Measurements from ENCODE around the gene PSME1. TPM values are rescaled to one million over a fixed set of nuclear protein-coding genes. Genes with fewer than 3 reads are reported as not detected.

PSME1 gene
- total and polyA plus RNA-seq, 2 of the 13 experiments (the other 11 are each of a cell fraction or from before 2014, with no cell fraction given), result 159 to 608 TPM

DNA sequence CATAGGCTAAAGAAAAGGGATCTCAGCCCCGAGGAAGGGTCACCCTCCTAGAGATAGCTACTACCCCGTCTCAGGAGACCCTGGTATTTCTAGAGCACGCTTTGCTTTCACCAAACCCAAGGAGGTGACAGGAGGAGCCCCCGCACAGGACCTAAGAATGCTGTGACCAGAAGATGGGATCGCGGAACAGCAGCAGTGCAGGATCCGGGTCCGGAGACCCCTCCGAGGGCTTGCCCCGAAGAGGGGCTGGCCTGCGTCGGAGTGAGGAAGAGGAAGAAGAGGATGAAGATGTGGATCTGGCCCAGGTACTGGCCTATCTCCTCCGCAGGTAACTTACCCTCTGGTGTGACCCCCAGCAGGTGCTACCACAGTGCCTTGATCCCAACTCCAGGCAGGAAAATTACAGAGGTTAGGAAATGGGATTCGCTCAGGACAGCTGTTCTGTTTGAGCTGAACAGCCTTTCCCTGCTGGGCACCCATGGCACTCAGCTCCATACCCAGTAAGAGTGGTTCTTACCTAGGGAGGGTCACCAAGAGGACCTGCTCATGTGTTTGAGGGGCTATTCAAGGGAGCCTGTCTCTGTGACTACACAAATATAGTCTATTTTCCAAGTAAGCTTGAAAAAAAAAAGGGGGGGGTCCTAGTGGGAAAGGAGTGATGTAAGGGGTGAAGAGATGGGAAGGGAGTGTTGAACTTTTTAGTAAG is 20.4 kb upstream of the PSME1 start (continued):
- TF ChIP-seq, protein P1, sequence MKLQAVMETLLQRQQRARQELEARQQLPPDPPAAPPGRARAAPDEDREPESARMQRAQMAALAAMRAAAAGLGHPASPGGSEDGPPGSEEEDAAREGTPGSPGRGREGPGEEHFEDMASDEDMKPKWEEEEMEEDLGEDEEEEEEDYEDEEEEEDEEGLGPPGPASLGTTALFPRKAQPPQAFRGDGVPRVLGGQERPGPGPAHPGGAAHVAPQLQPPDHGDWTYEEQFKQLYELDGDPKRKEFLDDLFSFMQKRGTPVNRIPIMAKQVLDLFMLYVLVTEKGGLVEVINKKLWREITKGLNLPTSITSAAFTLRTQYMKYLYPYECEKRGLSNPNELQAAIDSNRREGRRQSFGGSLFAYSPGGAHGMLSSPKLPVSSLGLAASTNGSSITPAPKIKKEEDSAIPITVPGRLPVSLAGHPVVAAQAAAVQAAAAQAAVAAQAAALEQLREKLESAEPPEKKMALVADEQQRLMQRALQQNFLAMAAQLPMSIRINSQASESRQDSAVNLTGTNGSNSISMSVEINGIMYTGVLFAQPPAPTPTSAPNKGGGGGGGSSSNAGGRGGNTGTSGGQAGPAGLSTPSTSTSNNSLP (IDR thresholded peaks at IDR 0.05; ENCODE audit: low read depth, low read length), result no peak
- TF ChIP-seq KLF15 (CRISPR knock-in tag; IDR thresholded peaks at IDR 0.05; ENCODE audit: borderline replicate concordance), result no peak
- TF ChIP-seq ZFP41 (CRISPR knock-in tag; IDR thresholded peaks at IDR 0.05; ENCODE audit: borderline replicate concordance), result no peak
- no peak for TF ChIP-seq ZNF547 (CRISPR knock-in tag; IDR thresholded peaks at IDR 0.05)
- TF ChIP-seq JDP2 (CRISPR knock-in tag; IDR thresholded peaks at IDR 0.05; ENCODE audit: borderline replicate concordance), result no peak
- TF ChIP-seq, protein P2, sequence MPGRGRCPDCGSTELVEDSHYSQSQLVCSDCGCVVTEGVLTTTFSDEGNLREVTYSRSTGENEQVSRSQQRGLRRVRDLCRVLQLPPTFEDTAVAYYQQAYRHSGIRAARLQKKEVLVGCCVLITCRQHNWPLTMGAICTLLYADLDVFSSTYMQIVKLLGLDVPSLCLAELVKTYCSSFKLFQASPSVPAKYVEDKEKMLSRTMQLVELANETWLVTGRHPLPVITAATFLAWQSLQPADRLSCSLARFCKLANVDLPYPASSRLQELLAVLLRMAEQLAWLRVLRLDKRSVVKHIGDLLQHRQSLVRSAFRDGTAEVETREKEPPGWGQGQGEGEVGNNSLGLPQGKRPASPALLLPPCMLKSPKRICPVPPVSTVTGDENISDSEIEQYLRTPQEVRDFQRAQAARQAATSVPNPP (CRISPR knock-in tag; IDR thresholded peaks at IDR 0.05), result no peak; the same call in 1 of the 2 replicates
- TF ChIP-seq, protein P3, sequence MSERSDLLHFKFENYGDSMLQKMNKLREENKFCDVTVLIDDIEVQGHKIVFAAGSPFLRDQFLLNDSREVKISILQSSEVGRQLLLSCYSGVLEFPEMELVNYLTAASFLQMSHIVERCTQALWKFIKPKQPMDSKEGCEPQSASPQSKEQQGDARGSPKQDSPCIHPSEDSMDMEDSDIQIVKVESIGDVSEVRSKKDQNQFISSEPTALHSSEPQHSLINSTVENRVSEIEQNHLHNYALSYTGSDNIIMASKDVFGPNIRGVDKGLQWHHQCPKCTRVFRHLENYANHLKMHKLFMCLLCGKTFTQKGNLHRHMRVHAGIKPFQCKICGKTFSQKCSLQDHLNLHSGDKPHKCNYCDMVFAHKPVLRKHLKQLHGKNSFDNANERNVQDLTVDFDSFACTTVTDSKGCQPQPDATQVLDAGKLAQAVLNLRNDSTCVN (CRISPR knock-in tag; IDR thresholded peaks at IDR 0.05; ENCODE audit: borderline replicate concordance), result no peak; the same call in 1 of the 2 replicates
- TF ChIP-seq HNF4G (IDR thresholded peaks at IDR 0.05; ENCODE audit: borderline replicate concordance, low read depth, low read length), result no peak
- TF ChIP-seq HNF4G (CRISPR knock-in tag; IDR thresholded peaks at IDR 0.05; ENCODE audit: borderline replicate concordance, low read depth), result peak; percentile 71; the same call in 1 of the 2 replicates
- no peak for TF ChIP-seq KDM2A (CRISPR knock-in tag; IDR thresholded peaks at IDR 0.05; ENCODE audit: borderline replicate concordance, low read depth)
- 0 out of 2 replicates have a peak, but pooled peaks have one; percentile 35 for TF ChIP-seq ZC3H4 (CRISPR knock-in tag; IDR thresholded peaks at IDR 0.05; ENCODE audit: borderline replicate concordance)
- TF ChIP-seq, protein P4, sequence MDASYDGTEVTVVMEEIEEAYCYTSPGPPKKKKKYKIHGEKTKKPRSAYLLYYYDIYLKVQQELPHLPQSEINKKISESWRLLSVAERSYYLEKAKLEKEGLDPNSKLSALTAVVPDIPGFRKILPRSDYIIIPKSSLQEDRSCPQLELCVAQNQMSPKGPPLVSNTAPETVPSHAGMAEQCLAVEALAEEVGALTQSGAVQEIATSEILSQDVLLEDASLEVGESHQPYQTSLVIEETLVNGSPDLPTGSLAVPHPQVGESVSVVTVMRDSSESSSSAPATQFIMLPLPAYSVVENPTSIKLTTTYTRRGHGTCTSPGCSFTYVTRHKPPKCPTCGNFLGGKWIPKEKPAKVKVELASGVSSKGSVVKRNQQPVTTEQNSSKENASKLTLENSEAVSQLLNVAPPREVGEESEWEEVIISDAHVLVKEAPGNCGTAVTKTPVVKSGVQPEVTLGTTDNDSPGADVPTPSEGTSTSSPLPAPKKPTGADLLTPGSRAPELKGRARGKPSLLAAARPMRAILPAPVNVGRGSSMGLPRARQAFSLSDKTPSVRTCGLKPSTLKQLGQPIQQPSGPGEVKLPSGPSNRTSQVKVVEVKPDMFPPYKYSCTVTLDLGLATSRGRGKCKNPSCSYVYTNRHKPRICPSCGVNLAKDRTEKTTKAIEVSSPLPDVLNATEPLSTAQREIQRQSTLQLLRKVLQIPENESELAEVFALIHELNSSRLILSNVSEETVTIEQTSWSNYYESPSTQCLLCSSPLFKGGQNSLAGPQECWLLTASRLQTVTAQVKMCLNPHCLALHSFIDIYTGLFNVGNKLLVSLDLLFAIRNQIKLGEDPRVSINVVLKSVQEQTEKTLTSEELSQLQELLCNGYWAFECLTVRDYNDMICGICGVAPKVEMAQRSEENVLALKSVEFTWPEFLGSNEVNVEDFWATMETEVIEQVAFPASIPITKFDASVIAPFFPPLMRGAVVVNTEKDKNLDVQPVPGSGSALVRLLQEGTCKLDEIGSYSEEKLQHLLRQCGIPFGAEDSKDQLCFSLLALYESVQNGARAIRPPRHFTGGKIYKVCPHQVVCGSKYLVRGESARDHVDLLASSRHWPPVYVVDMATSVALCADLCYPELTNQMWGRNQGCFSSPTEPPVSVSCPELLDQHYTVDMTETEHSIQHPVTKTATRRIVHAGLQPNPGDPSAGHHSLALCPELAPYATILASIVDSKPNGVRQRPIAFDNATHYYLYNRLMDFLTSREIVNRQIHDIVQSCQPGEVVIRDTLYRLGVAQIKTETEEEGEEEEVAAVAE (CRISPR knock-in tag; IDR thresholded peaks at IDR 0.05; ENCODE audit: borderline replicate concordance), result no peak
- no peak for TF ChIP-seq NR2F6 (IDR thresholded peaks at IDR 0.05)
- no peak for TF ChIP-seq NR2F6 (CRISPR knock-in tag; IDR thresholded peaks at IDR 0.05)
- 0 out of 2 replicates have a peak, but pooled peaks have one; percentile 65 for TF ChIP-seq ZNF33B (CRISPR knock-in tag; IDR thresholded peaks at IDR 0.05)
- TF ChIP-seq RAD51 (IDR thresholded peaks at IDR 0.05; ENCODE audit: borderline replicate concordance), result no peak
- no peak for TF ChIP-seq ZNF776 (CRISPR knock-in tag; IDR thresholded peaks at IDR 0.05)
- TF ChIP-seq SIN3B (IDR thresholded peaks at IDR 0.05; ENCODE audit: low read length), result no peak; the same call in 1 of the 2 replicates
- TF ChIP-seq FOXA1 (IDR thresholded peaks at IDR 0.05), result no peak
- no peak for TF ChIP-seq FOXA1 (CRISPR knock-in tag; IDR thresholded peaks at IDR 0.05)
- TF ChIP-seq ZNF737 (CRISPR knock-in tag; IDR thresholded peaks at IDR 0.05; ENCODE audit: borderline replicate concordance), result no peak
- no peak for TF ChIP-seq ZNF160 (CRISPR knock-in tag; IDR thresholded peaks at IDR 0.05)
- no peak for TF ChIP-seq SPEN (CRISPR knock-in tag; IDR thresholded peaks at IDR 0.05; ENCODE audit: low read depth)

All from HepG2 (cell line).